ENCODE results near the gene SPATA31D4. TPM values are rescaled to one million over a fixed set of nuclear protein-coding genes. Genes with fewer than 3 reads are reported as not detected.

SPATA31D4 gene
- total RNA-seq, 1 experiment from 2014 or later, result not detected

GRCh38 chr9:81974764-81975163, 46.5 kb downstream of the SPATA31D4 start:
- ChIA-PET CTCF (interaction anchor here (0.6 kb wide), 1 partner anchor 9 kb away, joined by 3 read pairs; no protein-coding TSS in a partner anchor), POLR2A (no interaction called here)
- H3K4me1 Mint-ChIP-seq (ENCODE audit: insufficient read depth, unreplicated experiment), result no peaks in the 10 kb centered on the region
- intact Hi-C loops (cut with micrococcal nuclease), result no loop called here
- BruUV-seq (replicated peaks), result no TSS peak
- peaks cover 10% of the 10 kb centered on the region for H3K9me3 Mint-ChIP-seq (ENCODE audit: unreplicated experiment)
- H3K4me3 Mint-ChIP-seq (ENCODE audit: unreplicated experiment), result no peak overlapping the region
- no peaks in the 10 kb centered on the region for H3K27me3 Mint-ChIP-seq (ENCODE audit: insufficient read depth, unreplicated experiment)
- DNase-seq (ENCODE audit: unreplicated experiment), result no peak
- no peaks in the 10 kb centered on the region for H3K36me3 Mint-ChIP-seq (ENCODE audit: insufficient read depth, unreplicated experiment)
- H3K27ac Mint-ChIP-seq (ENCODE audit: low read depth, unreplicated experiment), result no peak overlapping the region
- TF ChIP-seq, protein P1, sequence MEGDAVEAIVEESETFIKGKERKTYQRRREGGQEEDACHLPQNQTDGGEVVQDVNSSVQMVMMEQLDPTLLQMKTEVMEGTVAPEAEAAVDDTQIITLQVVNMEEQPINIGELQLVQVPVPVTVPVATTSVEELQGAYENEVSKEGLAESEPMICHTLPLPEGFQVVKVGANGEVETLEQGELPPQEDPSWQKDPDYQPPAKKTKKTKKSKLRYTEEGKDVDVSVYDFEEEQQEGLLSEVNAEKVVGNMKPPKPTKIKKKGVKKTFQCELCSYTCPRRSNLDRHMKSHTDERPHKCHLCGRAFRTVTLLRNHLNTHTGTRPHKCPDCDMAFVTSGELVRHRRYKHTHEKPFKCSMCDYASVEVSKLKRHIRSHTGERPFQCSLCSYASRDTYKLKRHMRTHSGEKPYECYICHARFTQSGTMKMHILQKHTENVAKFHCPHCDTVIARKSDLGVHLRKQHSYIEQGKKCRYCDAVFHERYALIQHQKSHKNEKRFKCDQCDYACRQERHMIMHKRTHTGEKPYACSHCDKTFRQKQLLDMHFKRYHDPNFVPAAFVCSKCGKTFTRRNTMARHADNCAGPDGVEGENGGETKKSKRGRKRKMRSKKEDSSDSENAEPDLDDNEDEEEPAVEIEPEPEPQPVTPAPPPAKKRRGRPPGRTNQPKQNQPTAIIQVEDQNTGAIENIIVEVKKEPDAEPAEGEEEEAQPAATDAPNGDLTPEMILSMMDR (IDR thresholded peaks at IDR 0.05; ENCODE audit: unreplicated experiment), result no peak

DNA sequence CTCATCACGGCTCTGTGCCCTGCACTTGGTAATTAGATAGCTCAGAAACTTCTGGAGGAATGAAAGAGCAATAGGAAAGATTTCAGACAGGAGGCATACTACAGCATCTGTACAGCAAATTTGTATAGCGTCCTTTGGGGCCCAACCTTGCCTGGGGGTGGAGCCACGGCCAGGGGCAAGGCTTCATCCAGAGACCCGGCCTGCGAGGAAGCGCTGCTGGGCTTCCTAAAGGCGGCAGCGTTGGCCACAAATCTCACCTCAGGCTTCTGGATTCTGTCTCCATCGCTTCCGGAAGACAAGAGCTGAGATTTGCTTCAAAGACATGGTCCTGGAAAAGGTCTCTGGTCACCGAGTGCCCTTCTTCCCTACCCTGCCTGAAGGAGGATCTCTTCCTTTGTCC, 48.1 kb downstream of the SPATA31D4 start:
- no peak overlapping the region for H3K4me3 Mint-ChIP-seq (ENCODE audit: unreplicated experiment)
- no TSS peak for BruUV-seq (replicated peaks)
- no peaks in the 10 kb centered on the region for H3K9me3 Mint-ChIP-seq (ENCODE audit: unreplicated experiment)

DNA sequence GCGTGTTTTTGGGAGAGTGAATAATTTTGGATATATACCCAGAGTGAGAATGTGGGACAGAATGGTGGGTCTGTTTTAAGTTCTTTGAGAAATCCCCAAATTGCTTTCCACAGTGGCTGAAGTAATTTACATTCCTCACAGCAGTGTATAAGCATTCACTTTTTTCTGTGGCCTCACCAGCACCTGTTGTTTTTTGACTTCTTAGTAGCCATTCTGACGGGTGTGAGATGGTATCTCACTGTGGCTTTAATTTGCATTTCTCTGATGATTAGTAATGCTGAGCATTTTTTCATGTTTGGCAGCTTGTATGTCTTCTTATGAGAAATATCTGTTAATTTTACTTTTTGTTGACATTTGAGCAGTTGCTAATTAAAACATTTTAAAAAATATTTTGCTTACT, 51.0 kb downstream of the SPATA31D4 start:
- H3K36me3 Mint-ChIP-seq (ENCODE audit: insufficient read depth, unreplicated experiment), result no peaks in the 10 kb centered on the region
- H3K4me3 Mint-ChIP-seq (ENCODE audit: unreplicated experiment), result no peak overlapping the region
- H3K4me1 Mint-ChIP-seq (ENCODE audit: insufficient read depth, unreplicated experiment), result no peaks in the 10 kb centered on the region
- TF ChIP-seq, protein P1 (IDR thresholded peaks at IDR 0.05; ENCODE audit: unreplicated experiment), result no peak
- ChIA-PET CTCF (no interaction called here), POLR2A (no interaction called here)
- no peaks in the 10 kb centered on the region for H3K27me3 Mint-ChIP-seq (ENCODE audit: insufficient read depth, unreplicated experiment)
- no peaks in the 10 kb centered on the region for H3K9me3 Mint-ChIP-seq (ENCODE audit: unreplicated experiment)
- no TSS peak for BruUV-seq (replicated peaks)
- H3K27ac Mint-ChIP-seq (ENCODE audit: low read depth, unreplicated experiment), result no peak overlapping the region
- intact Hi-C loops (cut with micrococcal nuclease), result no loop called here
- no peak for DNase-seq (ENCODE audit: unreplicated experiment)

More for the DNA sequence above, 48.1 kb downstream of the SPATA31D4 start:
- ChIA-PET CTCF (no interaction called here), POLR2A (no interaction called here)
- H3K36me3 Mint-ChIP-seq (ENCODE audit: insufficient read depth, unreplicated experiment), result no peaks in the 10 kb centered on the region
- TF ChIP-seq, protein P1 (IDR thresholded peaks at IDR 0.05; ENCODE audit: unreplicated experiment), result no peak
- no peak for DNase-seq (ENCODE audit: unreplicated experiment)
- no peaks in the 10 kb centered on the region for H3K4me1 Mint-ChIP-seq (ENCODE audit: insufficient read depth, unreplicated experiment)
- no peak overlapping the region for H3K27ac Mint-ChIP-seq (ENCODE audit: low read depth, unreplicated experiment)
- H3K27me3 Mint-ChIP-seq (ENCODE audit: insufficient read depth, unreplicated experiment), result no peaks in the 10 kb centered on the region
- intact Hi-C loops (cut with micrococcal nuclease), result no loop called here

GRCh38 chr9:81980568-81980967, 52.3 kb downstream of the SPATA31D4 start:
- ChIA-PET POLR2A (no interaction called here), CTCF (interaction anchor here (0.6 to 0.7 kb wide), 2 partner anchors 626 to 1853 kb away, joined by 3 read pairs; no protein-coding TSS in a partner anchor)
- H3K27me3 Mint-ChIP-seq (ENCODE audit: insufficient read depth, unreplicated experiment), result no peaks in the 10 kb centered on the region
- no peak overlapping the region for H3K27ac Mint-ChIP-seq (ENCODE audit: low read depth, unreplicated experiment)
- H3K9me3 Mint-ChIP-seq (ENCODE audit: unreplicated experiment), result no peaks in the 10 kb centered on the region
- no peak overlapping the region for H3K4me3 Mint-ChIP-seq (ENCODE audit: unreplicated experiment)
- no TSS peak for BruUV-seq (replicated peaks)
- TF ChIP-seq, protein P1 (IDR thresholded peaks at IDR 0.05; ENCODE audit: unreplicated experiment), result no peak
- intact Hi-C loops (cut with micrococcal nuclease), result no loop called here
- no peaks in the 10 kb centered on the region for H3K4me1 Mint-ChIP-seq (ENCODE audit: insufficient read depth, unreplicated experiment)
- no peaks in the 10 kb centered on the region for H3K36me3 Mint-ChIP-seq (ENCODE audit: insufficient read depth, unreplicated experiment)
- no peak for DNase-seq (ENCODE audit: unreplicated experiment)

All from MCF 10A (cell line).